SU-DHL-6 (cell line): ENCODE results near the gene CTNNB1.

ENCODE experiments used
- H2AFZ ChIP-seq: fragments of 200-600 bp; sonication (generic); 2 replicates; pipeline ENCODE4 v1.6.1; 2014; ENCODE audit warnings: low read depth, mild to moderate bottlenecking, moderate library complexity, mixed read lengths, antibody characterized with exemption, low read length; ENCODE audit not compliant: severe bottlenecking
- H3F3A ChIP-seq: fragments of 200-600 bp; shearing (Covaris generic); 2 replicates; pipeline ENCODE4 v1.6.0; 2016; ENCODE audit warnings: antibody characterized with exemption, mild to moderate bottlenecking; ENCODE audit not compliant: insufficient read depth
- H3K27ac ChIP-seq: fragments of 200-600 bp; sonication (generic); 2 replicates; pipeline ENCODE4 v1.5.1; 2016; ENCODE audit warnings: low read depth, mild to moderate bottlenecking, low read length, moderate library complexity, mixed read lengths
- H3K27me3 ChIP-seq: fragments of 200-600 bp; sonication (generic), shearing (Covaris generic); 2 replicates; pipeline ENCODE4 v1.6.0; 2014; ENCODE audit warnings: mild to moderate bottlenecking, low read length
- H3K36me3 ChIP-seq: fragments of 200-600 bp; sonication (generic); 2 replicates; pipeline ENCODE4 v1.6.1; 2014; ENCODE audit warnings: mild to moderate bottlenecking, low read length, mixed read lengths
- H3K4me2 ChIP-seq: fragments of 300-600, 200-600 bp; shearing (Covaris generic), sonication (generic); 2 replicates; pipeline ENCODE4 v1.6.0; 2014; ENCODE audit warnings: low read length, low read depth, mild to moderate bottlenecking; ENCODE audit not compliant: poor library complexity, severe bottlenecking
- H3K4me3 ChIP-seq: fragments of 200-600 bp; sonication (generic); 2 replicates; pipeline ENCODE4 v1.5.1; 2014; ENCODE audit warnings: antibody characterized with exemption, low read length, mild to moderate bottlenecking, mixed read lengths; ENCODE audit not compliant: insufficient read depth, poor library complexity, severe bottlenecking
- H3K79me2 ChIP-seq: fragments of 200-600 bp; sonication (generic); 2 replicates; pipeline ENCODE4 v1.6.1; 2014; ENCODE audit warnings: mild to moderate bottlenecking, low read length, moderate library complexity; ENCODE audit not compliant: insufficient read depth
- H3K9ac ChIP-seq: fragments of 200-600 bp; sonication (generic); 2 replicates; pipeline ENCODE4 v1.7.0; 2014; ENCODE audit warnings: mild to moderate bottlenecking, low read length
- H3K9me2 ChIP-seq: fragments of 200-600 bp; sonication (generic); replicated peaks from 2 replicates; pipeline ENCODE4 v1.6.1; 2014; ENCODE audit warnings: low read length; ENCODE audit not compliant: insufficient read depth
- H3K9me3 ChIP-seq: fragments of 200-600 bp; sonication (generic); 2 replicates; pipeline ENCODE4 v1.6.1; 2014; ENCODE audit warnings: low read length, mixed read lengths; ENCODE audit not compliant: insufficient read depth
- H4K20me1 ChIP-seq: fragments of 200-600 bp; sonication (generic); 2 replicates; pipeline ENCODE4 v1.6.1; 2014; ENCODE audit warnings: low read depth, mild to moderate bottlenecking, antibody characterized with exemption, low read length, moderate library complexity, mixed read lengths
- CTCF ChIP-seq: fragments of 200-600 bp; sonication (generic); IDR thresholded peaks from one replicate; pipeline ENCODE4 v1.5.1; 2017; ENCODE audit warnings: antibody characterized with exemption, mild to moderate bottlenecking, low read length, moderate library complexity; ENCODE audit not compliant: insufficient read depth, poor library complexity, severe bottlenecking
- EZH2phosphoT487 ChIP-seq: fragments of 200-600 bp; sonication (generic), shearing (Covaris generic); conservative IDR thresholded peaks from 2 replicates; pipeline ENCODE4 v1.6.1; 2018; ENCODE audit warnings: mild to moderate bottlenecking, antibody characterized with exemption, low read length, moderate library complexity, mixed read lengths

CTNNB1 gene

DNA sequence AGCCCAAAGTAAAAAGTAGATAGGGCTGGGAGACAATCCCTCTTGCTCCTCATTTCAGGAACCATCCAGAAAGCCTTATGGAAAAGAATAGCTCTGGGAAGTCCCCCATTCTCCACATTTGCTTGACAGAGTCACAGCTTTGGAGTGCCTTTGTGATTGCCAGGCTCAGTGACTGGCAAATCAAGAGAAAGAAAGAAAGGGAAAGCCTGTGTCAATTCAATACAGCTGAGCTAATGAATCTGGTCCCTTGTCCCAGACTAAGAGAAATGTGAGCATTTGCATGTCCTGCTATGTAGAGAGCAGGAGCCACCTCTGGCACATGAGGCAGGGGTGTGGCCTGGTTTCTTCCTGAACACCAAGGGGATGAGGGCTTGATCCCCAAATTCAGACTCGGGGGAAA, 14.9 kb upstream of the CTNNB1 start:
- no peaks in the 10 kb centered on the region for H3K9me3 ChIP-seq
- H3K9ac ChIP-seq, result no peak overlapping the region
- no peak for TF ChIP-seq CTCF
- H3K9me2 ChIP-seq, result no peaks in the 10 kb centered on the region
- H3K27ac ChIP-seq, result no peak overlapping the region
- no peak overlapping the region for H3K4me3 ChIP-seq
- H3K36me3 ChIP-seq, result no peaks in the 10 kb centered on the region
- H4K20me1 ChIP-seq, result no peaks in the 10 kb centered on the region
- no peak overlapping the region for H3K4me2 ChIP-seq
- no peaks in the 10 kb centered on the region for H3K27me3 ChIP-seq
- H2AFZ ChIP-seq, result no peak overlapping the region
- H3F3A ChIP-seq, result no peaks in the 10 kb centered on the region
- no peaks in the 10 kb centered on the region for H3K79me2 ChIP-seq

- Histone ChIP-seq H3F3A (no peaks in the 10 kb centered on the region), H3K9me3 (no peaks in the 10 kb centered on the region), H4K20me1 (no peaks in the 10 kb centered on the region), H3K9ac (no peak overlapping the region), H3K9me2 (no peaks in the 10 kb centered on the region), H3K79me2 (no peaks in the 10 kb centered on the region), H3K4me3 (no peak overlapping the region), H3K27ac (no peak overlapping the region), H3K36me3 (no peaks in the 10 kb centered on the region), H3K27me3 (no peaks in the 10 kb centered on the region), H2AFZ (no peak overlapping the region), H3K4me2 (no peak overlapping the region)
- TF ChIP-seq EZH2phosphoT487 (no peak), CTCF (no peak)
Measured at GRCh38 chr3:41186297-41186696, 13.0 kb upstream of the CTNNB1 start.

- Histone ChIP-seq H3K9ac (no peak overlapping the region), H3K27me3 (no peaks in the 10 kb centered on the region), H3K9me2 (no peaks in the 10 kb centered on the region), H3F3A (no peaks in the 10 kb centered on the region), H3K36me3 (no peaks in the 10 kb centered on the region), H3K4me2 (no peak overlapping the region), H3K9me3 (no peaks in the 10 kb centered on the region), H3K27ac (no peak overlapping the region), H3K4me3 (no peak overlapping the region), H4K20me1 (no peaks in the 10 kb centered on the region), H3K79me2 (no peaks in the 10 kb centered on the region), H2AFZ (no peak overlapping the region)
- TF ChIP-seq EZH2phosphoT487 (no peak), CTCF (no peak)
Measured at GRCh38 chr3:41188306-41188705, 11.0 kb upstream of the CTNNB1 start.
